HepG2 (cell line): ENCODE measurements around the gene PSMC5. TPM values are rescaled to one million over a fixed set of nuclear protein-coding genes. Genes with fewer than 3 reads are reported as not detected.

Experiments
- BATF2 ChIP-seq: sonication (generic); formaldehyde crosslinking; IDR thresholded peaks from 2 replicates; pipeline ENCODE4 v1.8.0; 2022; ENCODE audit warnings: mild to moderate bottlenecking, missing genetic modification reagents, moderate library complexity
- GTF3A ChIP-seq: sonication (generic); formaldehyde crosslinking; conservative IDR thresholded peaks from 2 replicates; pipeline ENCODE4 v1.4.0; 2020; ENCODE audit warnings: mild to moderate bottlenecking, missing genetic modification reagents
- HNF1A ChIP-seq, 2 experiments: sonication (generic) in 1 of 2; formaldehyde crosslinking in 1 of 2; IDR thresholded peaks; 2 replicates each; pipeline versions ENCODE4 v1.4.0 to v1.6.1; 2016 to 2020; ENCODE audit warnings: borderline replicate concordance in 1 of 2, low read depth in 1 of 2, mild to moderate bottlenecking in 1 of 2, missing genetic modification reagents in 1 of 2
- HOXA5 ChIP-seq: sonication (generic); formaldehyde crosslinking; IDR thresholded peaks from 2 replicates; pipeline ENCODE4 v1.4.0; 2020; ENCODE audit warnings: missing genetic modification reagents
- MBNL3 ChIP-seq: fragments of 250-450 bp; sonication (Bioruptor Pico); conservative IDR thresholded peaks from 2 replicates; pipeline ENCODE4 v1.8.0; 2022; ENCODE audit warnings: mild to moderate bottlenecking, inconsistent platforms
- PAX8 ChIP-seq: sonication (generic); formaldehyde crosslinking; IDR thresholded peaks from 2 replicates; pipeline ENCODE4 v1.8.0; 2022; ENCODE audit warnings: mild to moderate bottlenecking, missing genetic modification reagents, borderline replicate concordance
- SRSF1 ChIP-seq: fragments of 200-400 bp; formaldehyde crosslinking; optimal IDR thresholded peaks from 2 replicates; pipeline ENCODE3; 2017; ENCODE audit warnings: mild to moderate bottlenecking, low read depth, low read length, moderate library complexity
- TBX3 ChIP-seq: fragments of 450-650 bp; IDR thresholded peaks from 2 replicates; pipeline ENCODE4 v1.6.1; 2017; ENCODE audit warnings: antibody characterized with exemption, mild to moderate bottlenecking, inconsistent platforms, borderline replicate concordance
- ZBTB10 ChIP-seq: sonication (generic); formaldehyde crosslinking; IDR thresholded peaks from 2 replicates; pipeline ENCODE4 v1.4.0; 2020; ENCODE audit warnings: missing genetic modification reagents, borderline replicate concordance
- ZC3H4 ChIP-seq: sonication (generic); formaldehyde crosslinking; IDR thresholded peaks from 2 replicates; pipeline ENCODE4 v1.4.0; 2020; ENCODE audit warnings: missing genetic modification reagents, borderline replicate concordance
- ZNF136 ChIP-seq: sonication (generic); formaldehyde crosslinking; IDR thresholded peaks from 2 replicates; pipeline ENCODE4 v1.8.1; 2022; ENCODE audit warnings: low read depth, mild to moderate bottlenecking, moderate library complexity, missing genetic modification reagents
- ZNF335 ChIP-seq: sonication (generic); formaldehyde crosslinking; IDR thresholded peaks from 2 replicates; pipeline ENCODE4 v1.4.0; 2020; ENCODE audit warnings: missing genetic modification reagents
- ZNF33B ChIP-seq: sonication (generic); formaldehyde crosslinking; IDR thresholded peaks from 2 replicates; pipeline ENCODE4 v1.5.1; 2020; ENCODE audit warnings: mild to moderate bottlenecking, missing genetic modification reagents
- ZNF354B ChIP-seq: sonication (generic); formaldehyde crosslinking; IDR thresholded peaks from 2 replicates; pipeline ENCODE4 v1.8.0; 2022; ENCODE audit warnings: mild to moderate bottlenecking, missing genetic modification reagents
- ZNF383 ChIP-seq: sonication (generic); formaldehyde crosslinking; IDR thresholded peaks from 2 replicates; pipeline ENCODE4 v1.4.0; 2020; ENCODE audit warnings: missing genetic modification reagents, mild to moderate bottlenecking, borderline replicate concordance
- ZNF660 ChIP-seq: sonication (generic); formaldehyde crosslinking; IDR thresholded peaks from 2 replicates; pipeline ENCODE4 v1.5.1; 2020; ENCODE audit warnings: mild to moderate bottlenecking, low read depth, missing genetic modification reagents, borderline replicate concordance
- ZNF710 ChIP-seq: sonication (generic); formaldehyde crosslinking; IDR thresholded peaks from 2 replicates; pipeline ENCODE4 v1.5.0; 2020; ENCODE audit warnings: mild to moderate bottlenecking, missing genetic modification reagents, borderline replicate concordance
- ZSCAN9 ChIP-seq: IDR thresholded peaks from 2 replicates; pipeline ENCODE4 v1.6.1; 2016; ENCODE audit warnings: borderline replicate concordance
- polyA plus RNA-seq, 8 experiments: library from polyadenylated mRNA; depleted of rRNA in 3 of 8; stranded (reverse) in 7 of 8; unstranded in 1 of 8; fragments of >200 nt; fragmentation: Illumina TruSeq in 4 of 8; extraction: Trizol in 4 of 8; gene quantifications; 2 replicates each; pipeline versions ENCODE4 v1.2.1 to v1.2.3, GENCODE V29; 2011 to 2016; ENCODE audit warnings: low read depth in 4 of 8, missing spikeins in 1 of 8, mixed read lengths in 1 of 8; ENCODE audit not compliant: insufficient read depth in 1 of 8
- total RNA-seq, 5 experiments: library from RNA; depleted of rRNA; stranded (reverse); fragments of >200 nt; fragmentation: Illumina TruSeq; extraction: Trizol; gene quantifications; 2 replicates each; pipeline ENCODE4 v1.2.3, GENCODE V29; 2016; ENCODE audit warnings: low read depth in 1 of 5

Gene PSMC5
- total and polyA plus RNA-seq, 2 of the 13 experiments (the other 11 are each of a cell fraction or from before 2014, with no cell fraction given) = 35.3 to 128 TPM

DNA sequence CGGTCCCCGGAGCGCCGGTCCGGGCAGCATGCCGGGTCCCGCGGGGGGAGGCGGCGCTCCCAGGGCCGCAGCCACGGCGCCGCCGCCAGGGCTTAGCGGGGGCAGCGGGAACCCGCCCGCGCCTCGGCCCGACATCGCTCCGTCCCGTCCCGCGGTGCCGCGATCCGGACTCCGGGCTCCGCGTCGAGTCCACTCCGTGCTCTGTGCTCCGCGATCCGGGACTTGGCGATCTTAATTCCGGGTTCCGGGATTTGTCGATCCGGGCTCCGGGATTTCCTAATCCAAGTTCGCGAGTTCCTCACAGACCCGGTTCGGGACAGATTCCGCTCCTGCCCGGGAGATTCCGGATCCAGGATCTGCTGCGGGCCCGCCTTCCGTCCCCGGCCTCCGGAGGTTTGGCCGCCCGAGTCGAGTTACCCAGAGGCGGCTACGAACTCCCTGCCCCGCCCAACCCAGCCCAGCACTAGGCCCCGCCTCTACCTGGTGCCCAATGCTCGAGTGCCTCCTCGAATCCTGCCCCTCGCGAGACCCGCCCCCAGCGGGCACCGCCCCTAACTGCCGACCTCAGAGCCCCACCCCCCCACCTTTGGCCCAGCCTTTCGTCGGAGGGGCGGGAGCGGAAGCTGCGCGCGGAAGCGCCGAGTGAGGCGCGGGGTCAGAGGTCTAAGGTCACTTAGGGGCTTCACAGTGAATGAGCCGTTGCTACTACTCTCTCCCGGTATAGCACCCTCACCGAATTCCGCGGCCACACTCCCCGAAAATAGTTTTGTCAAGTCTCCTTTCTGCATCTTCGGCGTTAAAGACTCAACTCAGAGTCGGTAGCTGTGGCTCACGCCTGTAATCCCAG lies 15.5 kb downstream of the PSMC5 start, which contains the start of gene SMARCD2 (continued):
- no peak; the same call in 1 of the 2 replicates for TF ChIP-seq ZC3H4 (CRISPR knock-in tag)
- no peak for TF ChIP-seq ZNF383 (CRISPR knock-in tag)
- peak; percentile 62 for TF ChIP-seq HNF1A (IDR thresholded peaks at IDR 0.05; ENCODE audit: low read depth)
- peak; percentile 92 for TF ChIP-seq HNF1A (CRISPR knock-in tag; IDR thresholded peaks at IDR 0.05; ENCODE audit: borderline replicate concordance)
- peak; percentile 96 for TF ChIP-seq BATF2 (CRISPR knock-in tag)
- peak; percentile 99 for TF ChIP-seq HOXA5
- no peak for TF ChIP-seq SRSF1
- TF ChIP-seq ZSCAN9 (CRISPR knock-in tag) = peak; percentile 96
- peak; percentile 78 for TF ChIP-seq TBX3
- TF ChIP-seq PAX8 (CRISPR knock-in tag) = peak; percentile 94
- TF ChIP-seq ZNF33B (CRISPR knock-in tag) = no peak; the same call in 1 of the 2 replicates
- peak; percentile 16; the same call in 1 of the 2 replicates for TF ChIP-seq ZNF136
- 0 out of 2 replicates have a peak, but pooled peaks have one; percentile 84 for TF ChIP-seq MBNL3 (CRISPR knock-in tag)
- TF ChIP-seq GTF3A (CRISPR knock-in tag) = peak; percentile 86; the same call in 1 of the 2 replicates
- TF ChIP-seq ZNF660 (CRISPR knock-in tag) = no peak
- TF ChIP-seq ZNF710 (CRISPR knock-in tag) = peak; percentile 61
- TF ChIP-seq ZNF354B = peak; percentile 93; the same call in 1 of the 2 replicates
- TF ChIP-seq ZNF335 (CRISPR knock-in tag) = peak; percentile 84
- peak; percentile 88 for TF ChIP-seq ZBTB10
